Activated CD4-positive, CD25-positive, alpha-beta regulatory T cell (primary cell): ENCODE measurements around the gene ULK4.
"Not testable (repeated sequence)": the region's sequence is repeated elsewhere in the genome, so short reads cannot be mapped to it uniquely, and the experiment has no call there.

ENCODE experiments used
- DNase-seq, 4 experiments: peaks; one replicate each; lab custom pipeline; 2025; lab: John Stamatoyannopoulos, UW

Gene ULK4

GRCh38 chr3:41302295-41302694 is 659.6 kb downstream of the ULK4 start:
- no peak for DNase-seq

GRCh38 chr3:41301548-41301947 is 660.4 kb downstream of the ULK4 start:
- no peak for DNase-seq

GRCh38 chr3:41299036-41299435 is 662.9 kb downstream of the ULK4 start:
- DNase-seq, result no peak

- DNase-seq, result no peak
These were observed 664.2 kb downstream of the ULK4 start for GRCh38 chr3:41297750-41298149.

- no peak for DNase-seq
These were observed 665.3 kb downstream of the ULK4 start for GRCh38 chr3:41296556-41296955.

GRCh38 chr3:41295740-41296139 is 666.2 kb downstream of the ULK4 start:
- no peak for DNase-seq

- no peak for DNase-seq
These were observed 668.7 kb downstream of the ULK4 start for GRCh38 chr3:41293169-41293681.

- no peak for DNase-seq
These were observed 671.2 kb downstream of the ULK4 start for GRCh38 chr3:41290736-41291135.

GRCh38 chr3:41290306-41290705 is 671.6 kb downstream of the ULK4 start:
- no peak for DNase-seq

GRCh38 chr3:41288785-41289184 is 673.1 kb downstream of the ULK4 start:
- no peak for DNase-seq

- DNase-seq, result no peak
These were observed 675.6 kb downstream of the ULK4 start for GRCh38 chr3:41286305-41286704.

GRCh38 chr3:41284934-41285333 is 677.0 kb downstream of the ULK4 start:
- not testable (repeated sequence) for DNase-seq

- no peak for DNase-seq
These were observed 684.0 kb downstream of the ULK4 start for GRCh38 chr3:41277790-41278465.

GRCh38 chr3:41276191-41276590 is 685.7 kb downstream of the ULK4 start:
- no peak for DNase-seq

GRCh38 chr3:41274944-41275668 is 686.8 kb downstream of the ULK4 start:
- DNase-seq, result no peak

GRCh38 chr3:41272667-41273066 is 689.2 kb downstream of the ULK4 start:
- DNase-seq, result no peak

GRCh38 chr3:41267975-41268640 is 693.8 kb downstream of the ULK4 start:
- no peak for DNase-seq

GRCh38 chr3:41265823-41266273 is 696.1 kb downstream of the ULK4 start:
- no peak for DNase-seq

- no peak for DNase-seq
These were observed 696.8 kb downstream of the ULK4 start for GRCh38 chr3:41265011-41265545.

- no peak for DNase-seq
These were observed 701.8 kb downstream of the ULK4 start for GRCh38 chr3:41260063-41260450.

- DNase-seq, result no peak
These were observed 702.3 kb downstream of the ULK4 start for GRCh38 chr3:41259449-41260062.

GRCh38 chr3:41258239-41258800 is 703.6 kb downstream of the ULK4 start:
- no peak for DNase-seq
